ENCODE data around the gene PTPN11.
"Not testable (repeated sequence)": the region's sequence is repeated elsewhere in the genome, so short reads cannot be mapped to it uniquely, and the experiment has no call there.

PTPN11 gene

GRCh38 chr12:112513471-112513870 lies 94.7 kb downstream of the PTPN11 start:
- DNase-seq = no peak

- DNase-seq = no peak
These were observed 95.7 kb downstream of the PTPN11 start for GRCh38 chr12:112514456-112514855.

GRCh38 chr12:112514926-112515642 lies 96.3 kb downstream of the PTPN11 start:
- DNase-seq = no peak

DNA sequence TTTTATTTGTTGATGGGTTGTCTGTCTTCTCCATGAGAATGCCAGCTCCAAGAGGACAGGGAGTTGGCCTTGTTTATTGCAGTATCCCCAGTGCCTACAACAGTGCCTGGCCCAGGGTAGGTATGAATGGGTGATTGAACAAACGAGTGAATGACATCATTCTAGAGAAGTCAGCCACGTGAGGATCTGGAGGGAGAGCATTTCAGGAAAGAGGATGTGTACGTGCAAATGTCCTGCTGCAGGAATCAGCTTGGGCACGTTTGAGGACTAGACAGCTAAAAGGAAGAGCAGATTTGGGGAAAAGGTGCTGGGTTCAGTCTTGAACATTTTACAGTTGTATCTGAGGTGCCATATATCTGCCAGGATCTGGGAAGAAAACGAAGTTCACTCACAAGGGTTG lies 97.1 kb downstream of the PTPN11 start:
- DNase-seq = no peak

DNA sequence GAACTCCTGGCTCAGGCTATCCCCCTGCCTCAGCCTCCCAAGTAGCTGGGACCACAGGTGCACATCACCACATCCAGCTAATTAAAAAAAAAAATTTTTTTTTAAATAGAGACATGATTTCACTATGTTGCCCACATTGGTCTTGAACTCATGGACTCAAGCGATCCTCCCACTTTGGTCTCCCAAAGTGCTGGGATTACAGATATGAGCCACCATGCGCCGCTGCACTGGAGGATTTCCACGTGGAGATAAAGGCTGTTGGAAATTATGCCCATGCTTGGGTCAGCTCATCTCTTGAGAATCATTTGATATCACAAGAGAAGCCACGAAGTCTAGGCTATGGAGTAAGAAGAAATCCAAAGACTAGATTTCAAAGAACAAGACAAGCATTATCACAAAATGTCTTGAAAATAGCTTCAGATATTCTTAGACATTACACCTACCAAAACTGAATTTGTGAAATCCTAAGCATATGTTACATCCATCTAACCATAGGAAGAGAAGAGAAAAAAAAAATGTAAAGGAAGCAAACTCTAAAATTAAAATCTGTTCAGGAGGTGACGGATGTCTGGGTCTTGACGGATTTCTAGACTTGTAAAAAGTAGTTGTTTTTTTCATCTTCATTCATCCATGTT lies 99.1 kb downstream of the PTPN11 start:
- DNase-seq = no peak

- no peak for DNase-seq
These were observed 99.6 kb downstream of the PTPN11 start for GRCh38 chr12:112518365-112518735.

DNA sequence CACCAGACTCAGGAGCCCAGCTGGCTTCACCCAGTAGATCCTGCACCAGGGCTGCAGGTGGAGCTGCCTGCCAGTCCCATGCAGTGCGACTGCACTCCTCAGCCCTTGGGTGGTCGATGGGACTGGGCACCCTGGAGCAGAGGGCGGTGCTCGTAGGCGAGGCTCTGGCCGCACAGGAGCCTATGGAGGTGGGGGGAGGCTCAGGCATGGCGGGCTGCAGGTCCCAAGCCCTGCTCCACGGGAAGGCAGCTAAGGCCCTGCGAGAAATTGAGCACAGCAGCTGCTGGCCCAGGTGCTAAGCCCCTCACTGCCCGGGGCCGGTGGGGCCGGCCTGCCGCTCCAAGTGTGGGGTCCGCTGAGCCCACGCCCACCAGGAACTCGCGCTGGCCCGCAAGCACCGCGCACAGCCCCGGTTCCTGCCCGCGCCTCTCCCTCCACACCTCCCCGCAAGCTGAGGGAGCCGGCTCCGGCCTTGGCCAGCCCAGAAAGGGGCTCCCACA lies 101.1 kb downstream of the PTPN11 start:
- DNase-seq = not testable (repeated sequence)

DNA sequence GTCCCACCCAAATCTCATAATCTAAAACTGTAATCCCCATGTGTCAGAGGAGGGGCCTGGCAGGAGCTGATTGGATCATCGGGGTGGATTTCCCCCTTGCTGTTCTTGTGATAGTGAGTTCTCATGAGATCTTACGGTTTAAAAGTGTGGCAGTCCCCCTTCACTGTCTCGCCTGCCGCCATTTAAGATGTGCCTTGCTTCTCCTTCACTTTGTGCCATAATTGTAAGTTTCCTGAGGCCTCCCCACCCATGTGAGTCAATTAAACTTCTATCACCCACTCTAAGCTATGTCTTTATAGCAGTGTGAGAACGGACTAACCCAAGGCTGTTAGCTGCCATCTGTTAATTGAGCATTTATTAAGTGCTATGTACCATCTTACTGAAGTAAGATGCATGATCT lies 105.1 kb downstream of the PTPN11 start:
- DNase-seq = no peak

DNA sequence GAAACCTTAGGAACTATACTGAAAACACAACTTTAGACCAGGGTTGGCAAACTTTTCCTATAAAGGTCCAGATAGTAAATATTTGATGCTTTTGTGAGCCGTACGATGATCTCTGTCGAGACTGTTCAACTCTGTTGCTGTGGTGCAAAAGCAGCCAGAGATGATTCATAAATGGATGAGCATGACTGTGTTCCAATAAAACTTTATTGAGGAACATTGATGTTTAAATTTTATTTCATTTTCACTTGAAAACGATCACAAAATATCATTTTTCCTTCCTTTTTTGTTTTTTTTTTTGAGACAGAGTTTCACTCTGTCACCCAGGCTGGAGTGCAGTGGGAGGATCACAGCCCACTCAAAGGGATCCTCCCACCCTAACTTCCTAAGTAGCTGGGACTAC lies 105.5 kb downstream of the PTPN11 start:
- no peak for DNase-seq

DNA sequence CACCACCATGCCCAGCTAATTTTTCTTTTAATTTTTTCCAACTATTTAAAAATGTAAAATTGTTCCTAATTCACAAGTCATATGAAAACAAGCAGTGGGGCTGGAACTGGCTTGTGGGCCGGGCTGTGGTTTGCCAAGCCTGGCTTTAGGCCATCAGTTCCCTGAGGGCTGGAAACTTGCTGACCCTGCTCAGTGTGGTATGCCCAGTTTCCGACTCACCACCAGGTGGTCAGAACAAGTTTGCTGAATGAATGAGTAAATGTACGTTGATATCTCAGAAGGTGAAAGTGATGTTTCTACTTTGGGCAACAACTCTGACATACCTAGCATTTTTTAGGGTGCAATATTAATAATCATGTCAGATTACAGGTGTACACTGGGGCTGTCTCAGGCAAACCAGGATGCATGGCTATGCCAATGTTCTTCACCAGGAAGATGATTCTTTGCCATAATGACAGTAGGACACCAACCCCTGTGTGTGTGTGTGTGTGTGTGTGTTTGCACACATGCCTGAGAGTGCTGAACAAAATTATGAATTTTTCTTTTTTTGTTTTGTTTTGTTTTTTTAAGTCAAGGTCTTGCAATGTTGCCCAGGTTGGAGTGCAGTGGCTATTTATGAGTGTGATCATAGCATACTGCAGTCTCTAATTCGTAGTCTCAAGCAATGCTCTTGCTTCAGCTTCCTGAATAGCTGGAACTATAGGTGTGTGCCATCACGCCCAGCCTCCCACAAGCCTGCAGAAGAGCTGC lies 106.1 kb downstream of the PTPN11 start:
- no peak for DNase-seq

GRCh38 chr12:112525426-112525809 lies 106.7 kb downstream of the PTPN11 start:
- DNase-seq = no peak

DNA sequence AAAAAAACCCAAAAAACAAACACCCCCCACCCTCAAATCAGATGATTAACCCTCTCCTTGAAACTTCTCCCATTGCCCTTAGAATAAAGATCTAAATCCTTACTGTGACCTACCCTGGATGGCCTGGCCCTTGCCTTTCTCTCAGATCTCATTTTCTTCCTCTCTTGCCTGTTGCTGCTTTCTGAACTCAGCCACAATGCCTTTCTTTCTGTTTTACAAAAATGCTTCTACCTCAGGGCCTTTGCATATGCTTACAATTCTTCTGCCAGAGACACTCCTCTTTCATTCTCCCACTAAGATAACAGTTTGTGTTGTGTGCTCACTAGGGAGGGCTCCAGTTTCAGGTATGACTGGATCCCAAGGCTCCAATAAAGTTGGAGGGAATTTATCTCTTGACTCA lies 108.3 kb downstream of the PTPN11 start:
- no peak for DNase-seq

DNA sequence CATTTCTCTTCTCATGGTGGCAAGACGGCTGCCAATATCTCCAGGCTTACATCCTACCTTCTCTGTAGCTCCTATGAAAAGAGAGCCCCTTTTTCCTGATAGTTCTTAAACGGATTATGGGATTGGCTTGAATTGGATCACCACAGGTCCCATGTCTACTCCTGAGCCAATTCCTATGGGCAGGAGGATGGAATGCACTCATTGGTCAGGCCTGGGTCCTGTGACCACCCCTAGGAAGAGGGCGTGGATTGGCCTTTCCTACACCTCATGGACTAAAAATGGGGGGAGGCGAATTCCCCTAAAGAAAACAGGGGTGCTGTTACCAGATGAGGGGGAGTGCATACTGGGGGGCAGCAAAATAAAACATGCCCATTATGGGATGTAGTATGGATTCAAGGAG lies 108.8 kb downstream of the PTPN11 start:
- DNase-seq = no peak

GRCh38 chr12:112528521-112528920 lies 109.8 kb downstream of the PTPN11 start:
- no peak for DNase-seq

- no peak for DNase-seq
These were observed 112.2 kb downstream of the PTPN11 start for GRCh38 chr12:112530941-112531340.

GRCh38 chr12:112532106-112532505 lies 113.4 kb downstream of the PTPN11 start:
- no peak for DNase-seq

- DNase-seq = no peak
These were observed 114.8 kb downstream of the PTPN11 start for GRCh38 chr12:112533528-112533927.

GRCh38 chr12:112535017-112535416 lies 116.3 kb downstream of the PTPN11 start:
- no peak for DNase-seq

DNA sequence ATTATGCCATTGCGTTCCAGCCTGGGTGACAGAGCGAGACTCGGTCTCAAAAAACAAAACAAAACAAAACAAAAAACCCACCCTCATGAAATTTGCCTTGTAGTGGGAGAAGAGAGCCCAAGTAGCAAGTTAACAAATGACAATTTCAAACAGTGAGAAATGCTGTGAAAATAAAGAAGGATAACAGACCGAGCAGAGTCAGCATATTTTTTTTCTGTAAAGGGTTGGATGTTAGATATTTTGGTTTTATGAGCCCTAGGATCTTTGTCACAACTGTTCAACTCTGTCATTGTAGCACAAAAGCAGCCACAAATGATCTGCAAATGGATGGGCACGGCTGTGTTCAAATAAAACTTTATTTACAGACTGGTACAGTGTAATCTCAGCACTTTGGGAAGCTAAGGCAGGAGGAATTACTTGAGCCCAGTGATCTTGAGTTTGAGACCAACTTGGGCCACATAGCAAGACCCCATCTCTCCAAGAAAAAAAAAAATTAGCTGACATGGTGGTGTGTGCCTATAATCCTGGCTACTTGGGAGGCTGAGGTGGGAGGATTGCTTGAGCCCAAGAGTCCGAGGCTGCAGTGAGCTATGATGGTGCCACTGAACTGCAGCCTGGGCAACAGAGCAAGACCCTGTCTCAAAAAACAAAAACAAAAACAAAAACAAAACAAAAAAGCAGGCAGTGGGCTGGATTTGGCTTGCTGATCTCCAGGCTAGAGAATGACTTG lies 117.1 kb downstream of the PTPN11 start:
- no peak for DNase-seq

DNA sequence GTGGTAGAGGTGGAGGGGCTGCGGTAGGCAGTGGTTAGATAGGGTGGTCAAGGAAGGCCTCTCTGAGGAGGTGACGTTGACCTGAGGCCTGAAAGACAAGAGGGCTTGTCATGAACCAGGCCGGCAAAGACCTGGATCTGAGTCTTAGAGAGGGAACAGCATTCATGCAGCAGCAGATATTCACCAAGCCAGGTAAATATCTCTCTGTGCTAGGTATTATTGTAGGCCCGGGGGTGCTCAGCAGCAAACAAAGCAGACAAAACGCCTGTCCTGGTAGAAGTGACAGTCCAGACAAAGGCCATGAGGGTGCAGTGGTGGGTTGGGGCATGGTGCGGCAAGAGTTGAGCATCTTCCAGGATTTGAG lies 117.6 kb downstream of the PTPN11 start:
- DNase-seq = no peak

- DNase-seq = no peak
These were observed 119.1 kb downstream of the PTPN11 start for GRCh38 chr12:112537710-112538396.

Data from nucleus accumbens (tissue), 56 donors.